Measurements from ENCODE around the gene PANK1.

Gene PANK1

DNA sequence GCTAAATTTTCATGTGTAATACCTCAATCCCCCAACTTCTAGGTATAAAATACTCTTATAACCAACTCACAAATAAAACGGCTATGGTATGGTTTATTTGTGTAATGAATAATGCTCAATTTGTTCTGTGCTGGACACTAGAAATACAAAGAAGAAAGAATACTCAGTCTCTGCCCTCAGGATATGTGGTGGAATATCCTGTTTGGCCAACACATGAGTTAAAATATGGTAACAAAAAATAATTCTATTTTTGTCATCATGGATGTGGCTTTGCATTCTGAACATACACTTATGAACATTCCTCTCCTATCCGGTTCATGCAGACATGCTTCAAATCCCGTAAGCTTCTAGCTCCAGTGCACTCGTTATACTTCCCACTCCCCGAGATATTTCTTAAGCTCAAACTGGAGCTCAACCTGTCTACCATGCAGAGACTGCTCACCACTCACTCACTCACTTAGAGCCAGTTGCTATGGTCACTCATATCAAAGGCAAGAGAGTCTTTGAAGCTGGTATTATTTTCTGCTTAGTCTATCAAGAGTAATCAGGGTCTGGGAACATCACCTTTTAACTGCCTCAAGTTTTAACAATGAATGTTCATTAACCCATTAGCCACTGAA is 55.8 kb downstream of the PANK1 start:
- Histone ChIP-seq H3K9me3 (ENCODE audit: control insufficient read depth, low read depth, low read length) (no peaks in the 10 kb centered on the region), H3K4me1 (ENCODE audit: control insufficient read depth, low read depth, low read length) (no peaks in the 10 kb centered on the region), H3K9ac (ENCODE audit: low read length) (no peak overlapping the region), H3K27ac (ENCODE audit: low read length) (no peak overlapping the region), H3K27me3 (ENCODE audit: control insufficient read depth, insufficient read depth, low read length) (no peaks in the 10 kb centered on the region), H3K4me3 (ENCODE audit: low read length) (no peak overlapping the region), H3K36me3 (ENCODE audit: control insufficient read depth, low read depth, low read length) (peaks cover 48% of the 10 kb centered on the region)

DNA sequence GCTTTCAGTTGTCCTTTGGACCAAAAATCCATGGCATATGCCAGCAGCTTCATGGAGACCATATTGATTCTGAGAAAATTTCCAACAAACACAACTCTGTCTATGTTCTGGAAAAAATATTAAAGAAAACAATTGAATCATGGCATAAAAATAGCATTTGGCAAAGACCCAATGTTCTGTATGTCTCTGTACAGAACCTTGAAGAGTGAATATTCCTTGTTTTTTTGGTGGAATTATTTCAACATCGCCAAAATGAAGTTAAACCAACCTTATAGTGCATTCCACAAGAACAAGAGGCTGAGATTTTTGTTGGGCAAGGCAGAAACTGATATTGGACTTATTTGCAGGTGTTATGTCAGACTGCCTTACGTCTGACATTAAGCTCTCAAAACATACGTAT is 56.4 kb downstream of the PANK1 start:
- H3K9me3 ChIP-seq (ENCODE audit: control insufficient read depth, low read depth, low read length) = no peaks in the 10 kb centered on the region
- H3K9ac ChIP-seq (ENCODE audit: low read length) = no peak overlapping the region
- no peak overlapping the region for H3K27ac ChIP-seq (ENCODE audit: low read length)
- no peaks in the 10 kb centered on the region for H3K4me1 ChIP-seq (ENCODE audit: control insufficient read depth, low read depth, low read length)
- peaks cover 44% of the 10 kb centered on the region for H3K36me3 ChIP-seq (ENCODE audit: control insufficient read depth, low read depth, low read length)
- H3K4me3 ChIP-seq (ENCODE audit: low read length) = no peak overlapping the region
- H3K27me3 ChIP-seq (ENCODE audit: control insufficient read depth, insufficient read depth, low read length) = no peaks in the 10 kb centered on the region

DNA sequence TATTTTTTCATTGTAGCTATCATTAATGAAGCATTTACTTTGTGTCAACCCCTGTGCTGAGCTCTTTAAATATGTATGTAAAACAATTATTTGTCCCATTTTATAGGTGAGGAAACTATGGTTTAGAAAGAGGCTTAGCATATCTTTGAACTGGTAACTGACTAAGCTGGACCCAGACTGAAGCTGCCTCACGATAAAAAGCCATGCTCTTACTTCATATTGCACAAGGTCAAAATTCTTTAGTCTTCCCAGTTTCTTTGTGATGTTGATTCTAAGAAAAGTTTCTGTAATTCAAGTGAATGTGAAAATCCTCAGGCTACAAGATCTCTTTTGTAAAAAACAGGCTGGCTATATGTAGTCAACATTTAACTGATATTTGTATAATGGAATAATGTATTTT is 63.0 kb downstream of the PANK1 start:
- Histone ChIP-seq H3K27ac (ENCODE audit: low read length) (no peak overlapping the region), H3K9me3 (ENCODE audit: control insufficient read depth, low read depth, low read length) (no peaks in the 10 kb centered on the region), H3K9ac (ENCODE audit: low read length) (no peak overlapping the region), H3K4me3 (ENCODE audit: low read length) (no peak overlapping the region), H3K27me3 (ENCODE audit: control insufficient read depth, insufficient read depth, low read length) (no peaks in the 10 kb centered on the region), H3K36me3 (ENCODE audit: control insufficient read depth, low read depth, low read length) (peaks cover 13% of the 10 kb centered on the region), H3K4me1 (ENCODE audit: control insufficient read depth, low read depth, low read length) (peaks cover 5% of the 10 kb centered on the region)

DNA sequence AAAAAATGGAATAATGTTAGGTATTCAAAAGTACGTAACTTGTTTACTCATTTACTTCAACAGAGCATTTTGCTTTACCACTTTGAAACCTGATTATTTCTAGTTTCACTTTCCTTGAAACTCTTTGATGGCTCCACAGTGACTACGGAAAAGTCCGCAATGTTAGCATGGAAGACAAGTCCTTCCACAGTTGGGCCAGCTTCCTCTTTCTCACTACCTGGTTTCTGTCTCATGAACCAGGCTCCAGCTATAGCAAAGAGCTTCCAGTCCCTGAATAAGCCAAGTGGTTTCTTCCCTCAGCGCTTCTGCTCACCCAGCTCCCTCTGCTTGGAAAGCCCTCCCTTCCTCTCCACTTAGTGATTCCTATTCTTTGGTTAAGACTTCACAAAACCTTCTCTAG is 64.8 kb downstream of the PANK1 start:
- Histone ChIP-seq H3K4me1 (ENCODE audit: control insufficient read depth, low read depth, low read length) (peaks cover 5% of the 10 kb centered on the region), H3K9ac (ENCODE audit: low read length) (no peak overlapping the region), H3K27ac (ENCODE audit: low read length) (no peak overlapping the region), H3K4me3 (ENCODE audit: low read length) (no peak overlapping the region), H3K9me3 (ENCODE audit: control insufficient read depth, low read depth, low read length) (no peaks in the 10 kb centered on the region), H3K36me3 (ENCODE audit: control insufficient read depth, low read depth, low read length) (peaks cover 13% of the 10 kb centered on the region), H3K27me3 (ENCODE audit: control insufficient read depth, insufficient read depth, low read length) (no peaks in the 10 kb centered on the region)

DNA sequence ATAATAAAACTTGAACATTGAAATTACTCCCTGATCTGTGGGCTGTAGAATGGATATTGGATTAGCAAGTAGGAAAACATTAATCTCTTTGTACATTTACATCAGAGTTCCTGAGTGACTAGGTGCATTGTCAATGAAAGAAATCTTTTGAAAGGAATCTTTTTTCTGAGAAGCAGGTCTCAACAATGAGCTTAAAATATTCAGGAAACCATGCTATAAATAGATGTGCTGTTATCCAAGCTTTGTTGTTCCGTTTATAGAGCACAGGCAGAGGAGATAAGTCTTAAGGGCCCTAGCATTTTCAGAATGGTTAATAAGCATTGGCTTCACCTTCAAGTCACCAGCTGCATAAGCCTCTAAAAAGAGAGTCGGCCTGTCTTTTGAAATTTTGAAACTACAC is 68.3 kb downstream of the PANK1 start:
- Histone ChIP-seq H3K36me3 (ENCODE audit: control insufficient read depth, low read depth, low read length) (no peaks in the 10 kb centered on the region), H3K4me3 (ENCODE audit: low read length) (no peak overlapping the region), H3K9me3 (ENCODE audit: control insufficient read depth, low read depth, low read length) (no peaks in the 10 kb centered on the region), H3K9ac (ENCODE audit: low read length) (no peak overlapping the region), H3K27me3 (ENCODE audit: control insufficient read depth, insufficient read depth, low read length) (no peaks in the 10 kb centered on the region), H3K27ac (ENCODE audit: low read length) (no peak overlapping the region), H3K4me1 (ENCODE audit: control insufficient read depth, low read depth, low read length) (no peaks in the 10 kb centered on the region)

DNA sequence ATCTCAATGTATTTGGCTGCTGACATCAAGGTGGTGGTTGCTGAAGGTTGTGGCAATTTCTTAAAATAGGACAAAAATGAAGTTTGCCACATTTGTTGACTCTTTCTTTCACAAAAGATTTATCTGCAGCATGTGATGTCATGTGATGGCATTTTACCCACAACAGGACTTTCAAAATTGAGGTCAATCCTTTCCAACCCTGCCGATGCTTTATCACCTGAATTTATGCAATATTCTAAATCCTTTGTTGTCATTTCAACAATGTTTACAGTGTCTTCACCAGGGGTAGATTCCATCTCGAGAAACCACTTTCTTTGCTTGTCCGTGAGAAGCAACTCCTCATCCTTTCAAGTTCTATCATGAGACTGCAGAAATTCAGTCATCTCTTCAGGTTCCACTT is 69.0 kb downstream of the PANK1 start:
- H3K9me3 ChIP-seq (ENCODE audit: control insufficient read depth, low read depth, low read length) = no peaks in the 10 kb centered on the region
- H3K9ac ChIP-seq (ENCODE audit: low read length) = no peak overlapping the region
- no peaks in the 10 kb centered on the region for H3K4me1 ChIP-seq (ENCODE audit: control insufficient read depth, low read depth, low read length)
- H3K27ac ChIP-seq (ENCODE audit: low read length) = no peak overlapping the region
- no peak overlapping the region for H3K4me3 ChIP-seq (ENCODE audit: low read length)
- no peaks in the 10 kb centered on the region for H3K36me3 ChIP-seq (ENCODE audit: control insufficient read depth, low read depth, low read length)
- no peaks in the 10 kb centered on the region for H3K27me3 ChIP-seq (ENCODE audit: control insufficient read depth, insufficient read depth, low read length)

DNA sequence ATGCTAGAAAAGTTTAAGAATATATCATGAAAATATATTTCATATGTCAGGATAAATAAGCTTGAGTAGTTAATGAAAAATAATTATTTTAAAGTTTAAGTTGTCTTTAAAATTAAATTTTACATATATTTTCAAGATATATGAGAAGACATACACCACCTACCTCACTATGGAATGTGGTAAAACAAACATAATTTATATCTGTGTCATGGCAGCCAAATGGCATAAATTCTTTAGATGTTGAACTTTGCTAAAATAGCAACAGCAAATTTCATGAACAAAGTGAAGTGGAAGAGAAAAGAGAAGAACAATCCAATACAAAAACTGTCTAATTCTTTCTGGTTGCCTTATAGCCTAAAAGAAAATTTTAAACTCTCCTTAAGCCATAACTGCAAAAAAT is 70.0 kb downstream of the PANK1 start:
- H3K27me3 ChIP-seq (ENCODE audit: control insufficient read depth, insufficient read depth, low read length) = no peaks in the 10 kb centered on the region
- no peak overlapping the region for H3K9ac ChIP-seq (ENCODE audit: low read length)
- H3K27ac ChIP-seq (ENCODE audit: low read length) = no peak overlapping the region
- H3K9me3 ChIP-seq (ENCODE audit: control insufficient read depth, low read depth, low read length) = no peaks in the 10 kb centered on the region
- H3K4me3 ChIP-seq (ENCODE audit: low read length) = no peak overlapping the region
- no peaks in the 10 kb centered on the region for H3K4me1 ChIP-seq (ENCODE audit: control insufficient read depth, low read depth, low read length)
- no peaks in the 10 kb centered on the region for H3K36me3 ChIP-seq (ENCODE audit: control insufficient read depth, low read depth, low read length)

DNA sequence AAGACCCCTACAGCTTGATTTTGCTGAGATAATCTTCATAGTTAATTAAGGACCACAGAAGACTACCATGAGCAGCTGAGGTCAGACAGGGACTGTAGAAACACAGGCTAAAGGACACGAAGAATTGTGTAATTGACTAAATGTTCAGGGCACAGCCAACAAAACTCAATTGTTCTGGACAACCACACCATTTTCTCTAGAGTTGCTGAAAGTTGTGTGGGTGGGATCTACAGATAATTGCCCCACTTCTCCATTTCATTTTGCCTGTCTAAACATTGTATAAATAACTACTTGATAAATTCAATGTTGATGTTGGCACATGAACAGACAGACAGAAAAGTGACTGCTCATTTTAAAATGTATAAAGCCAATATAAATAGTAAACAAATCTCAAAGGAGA is 70.7 kb downstream of the PANK1 start:
- no peak overlapping the region for H3K9ac ChIP-seq (ENCODE audit: low read length)
- H3K4me1 ChIP-seq (ENCODE audit: control insufficient read depth, low read depth, low read length) = no peaks in the 10 kb centered on the region
- no peak overlapping the region for H3K27ac ChIP-seq (ENCODE audit: low read length)
- H3K36me3 ChIP-seq (ENCODE audit: control insufficient read depth, low read depth, low read length) = no peaks in the 10 kb centered on the region
- H3K4me3 ChIP-seq (ENCODE audit: low read length) = no peak overlapping the region
- H3K27me3 ChIP-seq (ENCODE audit: control insufficient read depth, insufficient read depth, low read length) = no peaks in the 10 kb centered on the region
- no peaks in the 10 kb centered on the region for H3K9me3 ChIP-seq (ENCODE audit: control insufficient read depth, low read depth, low read length)

DNA sequence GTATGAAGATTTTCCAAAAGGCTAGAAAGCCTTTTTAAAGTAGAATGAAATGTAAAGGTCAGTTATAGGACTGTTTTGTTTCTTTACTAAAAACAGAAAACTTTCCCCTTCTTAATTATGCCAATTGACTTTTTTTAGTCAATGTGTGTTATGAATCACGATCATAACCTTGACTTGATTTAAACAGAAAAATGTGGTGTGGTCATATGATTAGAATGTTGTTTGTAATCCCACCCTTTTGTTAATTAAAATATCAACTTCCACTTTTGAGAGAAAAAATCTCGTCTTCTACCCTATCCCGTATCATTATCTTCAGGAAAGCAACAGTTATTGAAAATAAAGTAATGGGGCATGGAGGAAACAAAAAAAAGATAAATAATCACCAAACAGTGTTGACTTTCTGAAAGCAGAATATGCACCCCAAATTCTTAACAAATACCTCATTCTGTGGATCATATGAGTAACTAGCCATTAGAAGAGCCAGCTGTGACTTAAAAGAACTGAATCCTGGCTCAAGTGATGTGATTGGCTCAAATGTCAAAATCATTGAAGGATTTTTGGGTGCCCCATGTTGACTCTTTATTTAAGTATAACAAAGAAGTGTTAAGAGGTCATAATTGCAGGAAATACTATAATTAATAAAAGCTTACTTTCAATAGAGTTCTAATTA is 77.3 kb downstream of the PANK1 start:
- no peaks in the 10 kb centered on the region for H3K27me3 ChIP-seq (ENCODE audit: control insufficient read depth, insufficient read depth, low read length)
- H3K4me3 ChIP-seq (ENCODE audit: low read length) = no peak overlapping the region
- H3K4me1 ChIP-seq (ENCODE audit: control insufficient read depth, low read depth, low read length) = peaks cover 8% of the 10 kb centered on the region
- H3K9ac ChIP-seq (ENCODE audit: low read length) = no peak overlapping the region
- no peaks in the 10 kb centered on the region for H3K36me3 ChIP-seq (ENCODE audit: control insufficient read depth, low read depth, low read length)
- H3K9me3 ChIP-seq (ENCODE audit: control insufficient read depth, low read depth, low read length) = no peaks in the 10 kb centered on the region
- no peak overlapping the region for H3K27ac ChIP-seq (ENCODE audit: low read length)

DNA sequence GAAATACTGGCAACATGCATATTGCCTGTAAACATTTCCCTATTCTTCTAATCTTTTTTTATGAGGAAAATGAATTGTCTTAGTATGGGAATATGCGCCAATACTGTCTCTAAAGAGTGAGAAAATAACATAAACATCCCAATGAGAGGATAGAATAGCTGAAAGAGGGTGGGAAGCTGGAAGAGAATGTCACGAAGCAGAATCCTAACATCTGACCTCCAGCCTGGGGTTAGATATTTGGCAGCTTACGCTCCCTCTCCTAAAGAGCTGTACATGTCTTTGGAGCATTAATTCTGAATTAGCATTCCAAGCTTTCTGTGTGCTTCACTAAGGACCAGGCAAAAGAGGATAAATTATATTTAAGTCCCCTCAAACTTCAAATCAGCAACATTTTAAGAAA is 78.0 kb downstream of the PANK1 start:
- no peaks in the 10 kb centered on the region for H3K36me3 ChIP-seq (ENCODE audit: control insufficient read depth, low read depth, low read length)
- no peak overlapping the region for H3K4me3 ChIP-seq (ENCODE audit: low read length)
- H3K27ac ChIP-seq (ENCODE audit: low read length) = no peak overlapping the region
- no peak overlapping the region for H3K9ac ChIP-seq (ENCODE audit: low read length)
- no peaks in the 10 kb centered on the region for H3K27me3 ChIP-seq (ENCODE audit: control insufficient read depth, insufficient read depth, low read length)
- no peaks in the 10 kb centered on the region for H3K9me3 ChIP-seq (ENCODE audit: control insufficient read depth, low read depth, low read length)
- H3K4me1 ChIP-seq (ENCODE audit: control insufficient read depth, low read depth, low read length) = peaks cover 15% of the 10 kb centered on the region

DNA sequence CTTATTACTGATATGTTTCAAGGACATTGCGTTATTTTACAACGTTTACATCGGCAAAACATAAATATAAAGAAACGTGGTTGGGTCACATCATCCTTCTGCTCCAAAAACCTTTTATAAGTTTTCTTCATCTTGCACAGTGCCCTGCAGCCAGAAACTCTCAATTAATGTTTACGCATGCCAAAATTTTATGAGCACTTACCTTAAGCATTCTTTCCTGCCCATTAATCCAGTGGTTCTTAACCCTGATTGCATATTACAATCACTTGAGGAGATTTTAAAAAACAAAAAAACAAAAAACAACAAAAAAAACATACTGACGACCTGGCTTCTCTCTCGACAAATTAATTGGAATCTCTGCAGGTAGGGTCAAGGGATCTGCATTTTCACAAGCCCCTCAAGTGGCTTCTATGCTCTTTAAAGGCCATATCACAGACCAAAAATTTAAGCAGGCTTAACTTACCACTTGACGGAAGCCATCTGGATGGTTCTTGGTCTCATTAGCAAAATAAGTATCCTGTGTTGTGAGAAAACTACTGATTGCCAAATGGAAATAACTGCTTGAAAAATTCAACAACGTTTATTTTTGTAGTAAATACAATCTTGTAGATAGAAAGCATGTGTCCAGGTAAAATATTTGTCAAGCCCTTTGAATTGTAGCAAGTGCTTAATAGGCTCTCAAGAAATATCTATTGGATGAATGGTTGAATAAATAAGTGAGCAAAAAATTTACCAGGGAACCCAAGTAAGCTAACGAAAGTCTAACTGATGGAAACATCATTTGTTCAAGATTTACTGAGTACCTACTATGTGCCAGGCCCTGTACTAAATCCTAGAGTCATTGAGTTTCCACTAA is 78.7 kb downstream of the PANK1 start:
- Histone ChIP-seq H3K27me3 (ENCODE audit: control insufficient read depth, insufficient read depth, low read length) (no peaks in the 10 kb centered on the region), H3K9me3 (ENCODE audit: control insufficient read depth, low read depth, low read length) (no peaks in the 10 kb centered on the region), H3K4me3 (ENCODE audit: low read length) (no peak overlapping the region), H3K9ac (ENCODE audit: low read length) (no peak overlapping the region), H3K27ac (ENCODE audit: low read length) (no peak overlapping the region), H3K36me3 (ENCODE audit: control insufficient read depth, low read depth, low read length) (no peaks in the 10 kb centered on the region), H3K4me1 (ENCODE audit: control insufficient read depth, low read depth, low read length) (peaks cover 18% of the 10 kb centered on the region)

All from iPS-18a (cell line).